Esophagus squamous epithelium (tissue), 4 donors: Measurements from ENCODE around the gene TEX12.

ENCODE experiments used
- POLR2A ChIP-seq, 4 donors: fragments of 450-650 bp; IDR thresholded peaks; one replicate each; pipeline ENCODE4 v1.6.1; 2017; ENCODE audit warnings: antibody characterized with exemption in 4 of 4, mild to moderate bottlenecking in 4 of 4, moderate library complexity in 3 of 4
- TF ChIP-seq, protein P1 (sequence below), 6 experiments: fragments of 450-650 bp in 4 of 6; fragments of 200-600 bp in 2 of 6; sonication (generic) in 2 of 6; IDR thresholded peaks; one replicate each; pipeline ENCODE4 v1.5.1; 2016 to 2019; ENCODE audit warnings: antibody characterized with exemption in 6 of 6, mild to moderate bottlenecking in 4 of 6, moderate library complexity in 4 of 6

DNA sequence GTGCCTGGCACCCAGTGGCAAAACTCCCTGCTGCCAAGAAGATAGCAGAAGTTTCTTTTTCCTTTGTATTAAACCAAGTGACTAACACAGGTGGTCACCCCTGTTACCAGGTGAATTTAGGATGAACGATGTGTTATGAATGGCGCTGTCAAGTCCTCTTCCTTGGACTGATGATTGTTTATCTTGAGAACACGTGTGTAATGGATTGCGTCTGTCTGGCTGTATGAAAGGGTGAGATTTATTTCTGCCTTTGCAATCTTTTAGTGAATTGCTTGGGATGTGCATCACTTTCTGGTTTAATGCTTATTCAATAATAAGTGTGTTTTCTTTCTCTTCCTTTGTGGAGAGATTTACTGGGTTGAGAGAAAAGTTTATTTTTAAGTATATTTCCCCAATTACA, 44.0 kb upstream of the TEX12 start:
- TF ChIP-seq, protein P1, sequence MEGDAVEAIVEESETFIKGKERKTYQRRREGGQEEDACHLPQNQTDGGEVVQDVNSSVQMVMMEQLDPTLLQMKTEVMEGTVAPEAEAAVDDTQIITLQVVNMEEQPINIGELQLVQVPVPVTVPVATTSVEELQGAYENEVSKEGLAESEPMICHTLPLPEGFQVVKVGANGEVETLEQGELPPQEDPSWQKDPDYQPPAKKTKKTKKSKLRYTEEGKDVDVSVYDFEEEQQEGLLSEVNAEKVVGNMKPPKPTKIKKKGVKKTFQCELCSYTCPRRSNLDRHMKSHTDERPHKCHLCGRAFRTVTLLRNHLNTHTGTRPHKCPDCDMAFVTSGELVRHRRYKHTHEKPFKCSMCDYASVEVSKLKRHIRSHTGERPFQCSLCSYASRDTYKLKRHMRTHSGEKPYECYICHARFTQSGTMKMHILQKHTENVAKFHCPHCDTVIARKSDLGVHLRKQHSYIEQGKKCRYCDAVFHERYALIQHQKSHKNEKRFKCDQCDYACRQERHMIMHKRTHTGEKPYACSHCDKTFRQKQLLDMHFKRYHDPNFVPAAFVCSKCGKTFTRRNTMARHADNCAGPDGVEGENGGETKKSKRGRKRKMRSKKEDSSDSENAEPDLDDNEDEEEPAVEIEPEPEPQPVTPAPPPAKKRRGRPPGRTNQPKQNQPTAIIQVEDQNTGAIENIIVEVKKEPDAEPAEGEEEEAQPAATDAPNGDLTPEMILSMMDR (IDR thresholded peaks at IDR 0.05): no peak
- no peak for TF ChIP-seq POLR2A (IDR thresholded peaks at IDR 0.05)
